ENCODE results near the gene DUS1L. TPM values are rescaled to one million over a fixed set of nuclear protein-coding genes. Genes with fewer than 3 reads are reported as not detected.
A peak's percentile ranks its signal among the peaks of the same experiment; 100 is the strongest.

Gene DUS1L
- total RNA-seq, 1 donor from 2014 or later, result 126 TPM

DNA sequence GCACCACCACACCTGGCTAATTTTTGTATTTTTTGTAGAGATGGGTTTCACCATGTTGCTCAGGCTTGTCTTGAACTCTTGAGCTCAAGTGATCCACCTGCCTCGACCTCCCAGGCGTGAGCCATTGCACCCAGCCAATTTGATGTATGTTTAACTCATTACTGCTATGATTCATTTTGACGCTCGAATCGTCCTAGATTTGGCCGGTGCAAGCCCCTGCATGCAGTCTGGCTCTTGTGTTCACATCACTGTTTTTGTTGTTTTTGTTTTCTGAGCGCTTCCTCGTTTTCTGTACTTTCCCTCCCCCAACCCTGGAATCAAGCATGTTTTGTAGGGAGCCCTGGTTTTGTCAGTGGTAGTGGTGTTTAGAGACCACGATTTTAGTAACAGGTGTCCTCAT lies 7.8 kb upstream of the DUS1L start:
- no peak overlapping the region for H3K4me3 ChIP-seq (ENCODE audit: low read depth, low read length)
- no peak for TF ChIP-seq CTCF (conservative IDR thresholded peaks at IDR 0.05; ENCODE audit: low read depth, low read length)
- DNase-seq (ENCODE audit: low read depth), result no peak

- no peak for DNase-seq (ENCODE audit: low read depth)
- TF ChIP-seq CTCF (conservative IDR thresholded peaks at IDR 0.05; ENCODE audit: low read depth, low read length), result no peak
- H3K4me3 ChIP-seq (ENCODE audit: low read depth, low read length), result no peak overlapping the region
Measured at GRCh38 chr17:82072827-82073226, 7.2 kb upstream of the DUS1L start.

DNA sequence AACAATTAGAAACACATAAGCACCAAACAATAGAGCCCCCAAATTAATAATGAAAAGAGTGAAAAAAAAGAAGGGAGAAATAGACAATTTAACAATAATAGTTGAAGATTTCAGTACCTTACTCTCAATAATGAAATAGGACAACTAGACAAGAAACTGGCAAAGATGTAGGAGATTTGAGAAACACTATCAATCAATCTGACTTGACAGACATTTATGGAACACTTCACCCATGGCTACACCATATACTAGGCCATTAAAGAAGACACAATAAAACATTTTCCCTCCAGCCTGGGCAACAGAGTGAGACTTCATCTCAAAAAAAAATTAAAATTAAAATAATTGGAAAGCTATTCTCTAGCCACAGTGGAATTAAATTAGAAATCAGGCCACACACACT lies 5.0 kb upstream of the DUS1L start:
- DNase-seq (ENCODE audit: low read depth), result no peak
- no peak overlapping the region for H3K4me3 ChIP-seq (ENCODE audit: low read depth, low read length)
- TF ChIP-seq CTCF (conservative IDR thresholded peaks at IDR 0.05; ENCODE audit: low read depth, low read length), result no peak

- no peak for DNase-seq (ENCODE audit: low read depth)
- TF ChIP-seq CTCF (conservative IDR thresholded peaks at IDR 0.05; ENCODE audit: low read depth, low read length), result no peak
Measured at GRCh38 chr17:82065193-82065637, 389 bp downstream of the DUS1L start.

GRCh38 chr17:82064433-82065192 lies 991 bp downstream of the DUS1L start:
- DNase-seq (ENCODE audit: low read depth), result no peak

More at GRCh38 chr17:82065193-82065637, 389 bp downstream of the DUS1L start:
- H3K4me3 ChIP-seq (ENCODE audit: low read depth, low read length), result peak overlapping the region; percentile 91

GRCh38 chr17:82063424-82064415 lies 1.9 kb downstream of the DUS1L start:
- H3K4me3 ChIP-seq (ENCODE audit: low read depth, low read length), result peak overlapping the region; percentile 91
- no peak for TF ChIP-seq CTCF (conservative IDR thresholded peaks at IDR 0.05; ENCODE audit: low read depth, low read length)
- DNase-seq (ENCODE audit: low read depth), result no peak

More at GRCh38 chr17:82064433-82065192, 991 bp downstream of the DUS1L start:
- peak overlapping the region; percentile 91 for H3K4me3 ChIP-seq (ENCODE audit: low read depth, low read length)
- no peak for TF ChIP-seq CTCF (conservative IDR thresholded peaks at IDR 0.05; ENCODE audit: low read depth, low read length)
